NCI-H510A treated with DMSO at 0.1 percent for 48 hours (cell line): Measurements from ENCODE around the gene MYO5A.
"Not testable (repeated sequence)": the region's sequence is repeated elsewhere in the genome, so short reads cannot be mapped to it uniquely, and the experiment has no call there.

ENCODE experiments used
- DNase-seq: peaks from one replicate; lab custom pipeline; 2025; lab: John Stamatoyannopoulos, UW

MYO5A gene

DNA sequence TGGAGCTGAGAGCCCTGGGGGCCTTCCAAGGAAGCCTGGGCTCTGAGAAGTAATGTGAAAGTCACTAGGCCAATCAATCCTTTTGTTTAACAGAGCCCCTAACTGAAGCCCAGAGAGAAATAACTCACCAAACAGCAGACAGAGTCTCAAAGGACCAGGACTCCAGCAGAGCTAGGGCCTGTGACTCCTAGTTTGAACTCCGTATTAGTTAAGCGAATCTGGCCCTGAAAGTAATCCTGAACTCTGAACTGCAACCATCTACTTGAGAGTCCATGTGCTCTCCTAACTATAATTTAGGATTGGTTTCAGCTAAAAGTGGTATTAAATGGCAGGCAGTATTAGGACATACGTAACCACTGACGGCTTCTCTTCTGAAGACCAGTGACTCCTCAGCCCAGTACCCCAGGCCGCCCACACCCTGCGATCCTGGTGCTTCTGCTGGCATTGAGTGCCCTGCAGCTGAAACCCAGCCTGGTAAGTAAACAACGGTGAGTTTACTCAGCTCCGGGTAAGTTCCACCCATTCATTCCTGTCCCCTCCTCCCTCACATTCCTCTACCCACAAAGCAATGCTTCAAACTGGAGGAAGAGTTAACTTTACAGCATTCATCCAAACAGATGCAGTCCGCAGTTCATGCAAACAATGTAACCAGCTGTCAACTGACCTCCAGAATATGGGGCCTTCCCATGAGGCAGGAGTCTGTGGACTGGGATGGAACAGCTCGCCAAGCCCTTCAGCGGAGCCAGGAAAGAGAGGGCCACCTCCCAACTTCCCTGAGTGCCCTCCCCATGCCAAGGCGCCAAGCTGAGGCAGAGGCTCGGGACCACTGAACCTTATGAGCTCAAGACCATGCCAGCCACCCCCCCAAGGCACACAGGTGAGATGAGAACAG is 240.4 kb downstream of the MYO5A start:
- peak; percentile 83 for DNase-seq

DNA sequence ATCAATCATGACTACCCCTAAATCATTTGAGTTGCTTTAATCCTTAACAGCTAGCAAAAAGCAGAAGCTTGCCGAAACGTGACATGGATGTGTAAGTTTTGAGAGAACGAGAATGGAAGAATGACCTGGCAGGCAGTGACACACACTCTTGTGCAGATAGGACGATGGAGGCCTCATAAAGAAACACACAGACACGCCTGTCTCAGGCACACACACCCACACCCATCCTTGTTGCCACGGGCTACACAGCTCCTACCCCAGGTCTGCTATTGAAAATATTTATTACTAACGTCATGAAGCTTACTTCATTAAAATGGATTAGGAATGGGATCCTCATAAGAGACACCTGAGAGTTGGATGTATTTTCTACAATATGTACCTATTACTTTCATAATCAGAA is 241.6 kb downstream of the MYO5A start:
- no peak for DNase-seq

DNA sequence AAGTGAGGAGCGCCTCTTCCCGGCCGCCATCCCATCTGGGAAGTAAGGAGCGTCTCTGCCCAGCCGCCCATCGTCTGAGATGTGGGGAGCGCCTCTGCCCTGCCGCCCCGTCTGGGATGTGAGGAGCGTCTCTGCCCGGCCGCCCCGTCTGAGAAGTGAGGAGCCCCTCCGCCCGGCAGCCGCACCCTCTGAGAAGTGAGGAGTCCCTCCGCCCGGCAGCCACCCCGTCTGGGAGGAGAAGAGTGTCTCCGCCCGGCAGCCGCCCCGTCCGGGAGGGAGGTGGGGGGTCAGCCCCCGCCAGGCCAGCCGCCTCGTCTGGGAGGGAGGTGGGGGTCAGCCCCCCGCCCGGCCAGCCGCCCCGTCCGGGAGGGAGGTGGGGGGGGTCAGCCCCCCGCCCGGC is 242.7 kb downstream of the MYO5A start:
- DNase-seq, result not testable (repeated sequence)

DNA sequence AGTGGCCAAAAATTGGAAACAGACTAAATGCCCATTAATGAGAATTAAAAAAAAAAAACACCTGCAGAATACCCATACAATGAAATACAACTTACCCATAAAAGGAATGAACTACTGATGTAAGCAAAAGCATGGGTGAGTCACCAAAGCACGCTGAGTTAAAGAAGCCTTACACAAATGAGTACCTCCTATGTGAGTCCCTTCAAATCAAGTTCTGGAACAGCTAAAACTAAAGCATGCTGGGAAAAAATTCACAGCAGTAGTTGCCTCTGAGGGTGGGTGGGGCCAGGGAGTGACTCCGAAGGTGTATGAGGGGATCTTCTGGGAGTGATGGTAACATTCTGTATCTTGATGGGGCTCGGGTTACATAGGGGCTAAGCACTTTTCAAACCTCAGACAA is 244.5 kb downstream of the MYO5A start:
- DNase-seq, result no peak

DNA sequence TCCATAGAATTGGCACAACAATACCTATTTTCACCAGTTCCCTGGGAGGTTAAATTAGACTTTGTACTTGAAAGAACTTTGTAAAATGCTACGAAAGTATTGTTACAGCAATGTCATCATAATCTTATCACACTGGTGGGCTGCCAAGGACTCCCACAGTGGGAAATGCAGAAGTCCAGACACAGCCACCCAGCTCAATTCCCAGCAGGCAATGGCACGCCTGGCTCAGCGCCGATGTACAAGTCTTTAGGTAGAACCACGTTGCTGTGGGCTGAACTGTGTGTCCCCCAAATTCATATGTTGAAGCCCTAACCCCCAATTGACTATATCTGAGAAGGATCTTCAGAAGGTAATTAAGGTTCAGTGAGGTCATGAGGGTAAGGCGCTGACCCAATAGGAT is 245.4 kb downstream of the MYO5A start:
- DNase-seq, result no peak

DNA sequence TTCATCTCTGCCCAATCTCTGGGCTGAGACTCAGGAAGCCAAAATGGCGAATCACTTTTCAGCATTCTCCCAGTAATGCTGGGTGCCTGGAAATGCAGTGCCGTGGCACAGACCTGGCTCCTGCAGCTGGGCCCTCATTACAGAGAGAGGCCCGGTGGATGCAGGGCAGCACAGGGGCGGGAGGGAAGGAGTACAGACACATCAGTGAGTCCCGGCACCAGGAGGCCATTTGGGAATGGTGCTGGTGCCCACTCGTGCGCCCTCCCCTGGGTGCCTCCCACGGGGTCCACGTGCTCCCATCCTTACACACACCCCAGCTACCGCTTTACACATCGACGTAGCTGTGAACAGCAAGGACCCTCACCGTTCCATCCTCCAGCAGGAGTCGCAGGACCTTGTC is 246.3 kb downstream of the MYO5A start:
- no peak for DNase-seq

DNA sequence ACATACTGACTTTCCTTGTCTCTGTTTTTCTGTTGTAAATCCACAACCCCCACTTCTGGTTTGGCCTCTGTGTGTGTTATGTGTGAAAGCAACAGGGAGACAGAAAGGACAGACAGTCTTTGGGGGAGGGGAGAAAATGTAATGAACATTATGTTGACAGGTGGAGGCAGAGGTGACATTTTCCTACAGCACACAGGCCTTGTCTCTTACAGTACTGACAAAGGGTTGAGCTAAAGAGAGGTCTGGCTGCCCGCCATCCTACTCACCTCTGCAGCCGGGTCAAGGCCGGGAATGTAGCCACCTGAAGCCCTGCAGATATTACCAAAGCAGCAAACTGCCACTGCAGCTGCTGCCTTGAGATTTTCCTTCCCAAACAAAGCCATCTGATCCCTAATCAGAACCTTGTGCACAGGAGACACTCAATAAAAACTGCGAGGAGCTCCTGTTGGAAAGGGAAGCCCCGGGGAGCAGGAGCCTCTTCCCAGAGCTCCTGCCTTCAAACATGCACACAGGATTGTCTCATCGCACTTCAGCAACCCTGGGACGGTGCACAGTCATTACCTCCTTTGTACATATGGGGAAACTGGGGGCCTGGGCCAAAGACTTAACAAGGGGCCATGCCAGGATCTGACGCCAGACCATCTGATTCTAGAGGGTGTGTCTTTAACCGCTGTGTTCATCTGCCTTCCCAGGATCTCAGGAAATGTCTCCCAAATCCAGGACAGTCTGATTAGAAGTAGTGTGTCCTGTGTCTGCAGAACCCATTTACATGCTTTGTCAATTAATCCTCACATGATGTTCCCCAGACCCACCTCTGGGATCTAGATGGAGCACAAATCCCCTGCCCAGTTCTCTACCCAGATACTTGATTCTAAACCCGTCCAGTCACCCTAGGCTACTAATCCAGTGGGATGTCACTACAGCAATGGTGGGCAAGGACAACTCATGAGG is 247.3 kb downstream of the MYO5A start:
- DNase-seq, result no peak

DNA sequence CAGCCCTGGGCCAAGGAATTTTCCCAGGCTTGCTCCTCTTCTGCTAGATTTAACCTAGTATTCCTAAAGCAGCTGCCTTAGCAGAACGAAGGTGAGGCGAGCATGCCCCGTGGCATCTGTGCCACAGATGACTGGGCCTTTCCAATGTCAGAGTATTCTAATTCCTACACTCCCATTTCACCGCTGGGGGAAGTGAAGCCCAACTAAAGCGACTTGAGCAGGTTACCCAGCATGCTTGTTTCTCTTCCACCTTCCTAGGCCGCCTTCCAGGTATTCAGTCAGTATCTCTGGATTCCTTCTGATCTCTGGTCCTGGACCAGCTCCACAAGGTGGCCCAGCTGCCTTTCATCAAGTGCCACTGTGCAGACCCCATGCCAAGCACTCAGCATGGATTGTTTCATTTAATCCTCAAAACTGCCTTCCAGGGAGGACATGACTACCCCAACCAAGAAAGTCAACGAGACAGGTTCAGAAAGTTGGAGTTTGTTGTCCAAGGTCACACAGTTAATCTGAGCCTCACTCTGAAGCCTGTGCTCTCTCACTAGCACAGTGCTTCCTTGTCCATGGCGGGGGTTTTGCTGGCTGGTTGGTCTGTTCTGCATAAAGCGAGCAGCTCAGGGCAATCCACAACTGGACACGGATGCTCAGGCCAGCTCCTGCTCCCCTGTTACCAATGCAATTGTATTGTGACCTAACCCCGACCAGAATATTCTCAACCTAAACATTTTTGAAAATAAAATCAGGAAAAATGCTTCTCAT is 248.2 kb downstream of the MYO5A start:
- DNase-seq, result no peak

DNA sequence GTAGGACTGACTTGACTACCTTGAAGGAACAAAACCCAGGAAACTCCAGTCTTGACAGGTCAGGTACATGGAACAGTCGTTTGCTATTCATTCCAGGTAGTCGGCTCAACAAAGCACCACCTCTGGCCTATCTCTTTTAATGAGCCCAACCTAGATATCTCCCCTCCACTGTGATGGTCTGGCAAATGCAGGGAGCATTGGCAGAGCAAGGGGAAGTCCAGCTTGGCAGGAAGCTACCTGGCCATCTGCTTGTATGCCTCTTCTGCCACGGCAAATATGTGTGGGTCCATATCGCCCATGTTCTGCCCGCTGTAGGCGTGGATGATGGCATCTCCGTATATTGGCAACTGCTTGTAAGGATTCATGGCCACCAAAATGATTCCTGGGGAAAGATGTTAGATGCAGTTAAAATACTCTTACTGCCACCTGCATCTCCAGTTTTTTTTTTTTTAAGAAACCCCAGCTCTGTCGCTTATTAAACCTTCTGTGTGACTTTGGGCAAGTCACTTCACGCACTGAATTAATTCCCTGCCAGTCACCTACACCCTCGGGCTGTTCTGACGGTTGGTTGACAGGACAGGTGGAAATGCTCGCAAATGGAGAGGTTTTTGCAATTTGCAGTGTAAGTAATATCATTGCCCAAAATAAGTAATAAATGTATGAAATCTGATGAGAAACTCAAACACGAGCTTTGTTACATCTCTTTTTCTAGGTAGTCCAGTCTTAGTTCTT is 249.9 kb downstream of the MYO5A start:
- DNase-seq, result no peak

DNA sequence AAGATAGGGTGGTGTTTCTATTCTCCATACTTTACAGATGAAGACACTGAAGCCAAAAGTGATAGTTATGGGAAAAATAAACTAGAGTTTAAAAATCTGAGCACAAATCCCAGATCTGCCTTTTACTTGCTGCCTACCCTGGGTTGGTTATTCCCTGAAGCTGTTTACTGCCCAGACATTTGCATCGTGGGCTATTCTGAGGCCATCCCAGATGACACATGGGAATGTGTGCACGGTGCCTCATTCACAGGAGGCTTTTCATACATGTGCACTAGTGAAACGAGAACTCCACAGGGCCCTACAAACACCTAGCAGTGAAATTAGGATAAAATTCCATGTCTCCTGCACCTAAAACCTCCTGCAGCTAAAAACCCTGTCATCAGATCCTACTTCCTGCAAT is 250.5 kb downstream of the MYO5A start:
- no peak for DNase-seq

DNA sequence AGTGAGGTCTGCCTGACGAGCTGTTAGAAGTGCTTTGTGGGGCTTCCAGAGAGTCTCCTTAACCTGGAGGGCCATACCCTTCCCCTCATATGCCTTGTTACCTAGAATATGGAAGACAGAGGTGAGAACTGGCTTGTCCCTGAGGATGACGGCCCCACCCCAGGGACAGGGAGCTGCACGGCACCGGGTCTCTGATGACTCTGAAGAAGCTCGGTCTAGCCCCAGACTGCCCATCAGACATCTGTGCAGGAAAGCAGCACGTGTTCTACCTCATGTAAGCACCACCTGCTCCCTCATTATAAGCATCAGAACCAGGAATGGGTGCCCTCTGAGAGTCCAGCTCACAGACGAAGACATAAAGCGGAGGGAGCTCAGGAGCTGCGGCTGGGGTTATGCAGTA is 251.1 kb downstream of the MYO5A start:
- no peak for DNase-seq

DNA sequence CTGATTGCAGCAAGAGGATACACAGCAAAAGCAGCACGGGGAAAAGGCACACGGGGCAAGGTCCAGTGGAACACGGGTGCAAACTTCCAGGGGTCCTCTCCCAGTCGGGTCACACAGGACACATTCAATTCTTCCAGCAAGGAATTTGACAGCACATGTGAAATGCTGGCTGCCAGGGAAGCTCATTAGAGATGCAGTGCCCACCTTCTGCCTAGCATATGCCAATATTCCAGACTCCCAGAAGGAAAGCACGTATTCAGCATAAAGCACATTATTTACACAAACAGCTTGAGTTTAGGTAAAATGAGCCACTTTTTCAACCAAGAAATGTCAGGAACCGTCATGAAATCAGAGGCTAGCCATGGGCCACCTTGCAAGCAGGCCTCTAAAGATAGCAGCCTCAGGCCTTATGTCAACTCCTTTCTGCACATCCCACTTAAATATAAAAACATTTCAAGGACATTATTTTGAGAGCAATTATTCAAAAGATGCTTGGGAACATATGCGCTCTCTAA is 252.4 kb downstream of the MYO5A start:
- DNase-seq, result no peak

DNA sequence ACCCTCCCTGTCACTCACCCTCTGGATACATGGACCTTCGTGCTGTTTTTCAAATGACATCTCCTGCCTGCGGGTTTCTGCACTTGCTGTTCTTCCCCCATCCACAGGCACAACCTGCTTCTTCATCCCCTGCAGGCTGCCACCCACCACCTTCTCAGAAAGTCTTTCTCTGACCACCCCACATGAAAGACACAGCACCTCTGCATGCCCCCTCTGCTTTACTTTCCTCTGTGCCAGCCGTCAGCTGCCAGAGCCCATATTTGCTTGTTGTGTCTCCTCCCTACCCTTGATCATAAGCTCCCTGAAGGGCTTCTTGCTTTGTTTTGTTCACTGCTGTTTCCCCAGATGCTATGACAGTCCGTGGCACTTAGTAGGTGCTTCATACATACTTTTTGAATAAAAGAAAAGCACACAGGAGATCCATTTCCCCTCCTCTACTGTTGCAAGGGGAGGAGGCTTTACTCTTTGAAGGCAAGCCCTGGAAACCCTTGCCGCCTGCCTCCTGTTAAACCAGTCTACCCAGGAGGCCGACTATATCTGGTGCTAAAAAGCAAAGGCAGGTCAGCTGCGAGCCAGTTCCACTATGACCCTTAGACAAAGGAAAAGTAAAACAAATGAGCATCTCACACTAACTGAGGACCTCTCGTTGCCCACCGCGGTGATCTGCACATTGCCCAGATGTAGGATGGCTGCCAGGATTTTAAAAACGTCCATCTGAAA is 265.0 kb downstream of the MYO5A start:
- DNase-seq, result no peak

DNA sequence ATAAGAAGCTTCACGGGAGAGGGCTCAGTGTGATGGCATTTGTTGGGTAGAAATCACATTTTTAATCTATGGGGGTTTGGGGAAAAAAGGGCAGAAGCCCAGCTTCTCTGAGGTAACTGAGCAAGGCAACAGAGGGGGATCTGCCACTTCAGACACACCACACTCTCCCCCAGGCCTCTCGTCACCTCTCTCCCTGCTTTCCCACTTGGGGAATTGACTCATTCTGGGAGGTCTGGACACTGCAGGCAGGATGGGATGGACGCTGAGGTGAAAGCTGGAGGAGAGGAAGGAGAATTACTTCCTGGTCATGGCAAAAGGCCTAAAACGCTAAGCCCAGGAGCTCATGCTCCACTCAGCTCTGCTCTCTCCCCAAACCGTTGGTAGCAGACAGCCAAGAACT is 266.3 kb downstream of the MYO5A start:
- DNase-seq, result no peak

DNA sequence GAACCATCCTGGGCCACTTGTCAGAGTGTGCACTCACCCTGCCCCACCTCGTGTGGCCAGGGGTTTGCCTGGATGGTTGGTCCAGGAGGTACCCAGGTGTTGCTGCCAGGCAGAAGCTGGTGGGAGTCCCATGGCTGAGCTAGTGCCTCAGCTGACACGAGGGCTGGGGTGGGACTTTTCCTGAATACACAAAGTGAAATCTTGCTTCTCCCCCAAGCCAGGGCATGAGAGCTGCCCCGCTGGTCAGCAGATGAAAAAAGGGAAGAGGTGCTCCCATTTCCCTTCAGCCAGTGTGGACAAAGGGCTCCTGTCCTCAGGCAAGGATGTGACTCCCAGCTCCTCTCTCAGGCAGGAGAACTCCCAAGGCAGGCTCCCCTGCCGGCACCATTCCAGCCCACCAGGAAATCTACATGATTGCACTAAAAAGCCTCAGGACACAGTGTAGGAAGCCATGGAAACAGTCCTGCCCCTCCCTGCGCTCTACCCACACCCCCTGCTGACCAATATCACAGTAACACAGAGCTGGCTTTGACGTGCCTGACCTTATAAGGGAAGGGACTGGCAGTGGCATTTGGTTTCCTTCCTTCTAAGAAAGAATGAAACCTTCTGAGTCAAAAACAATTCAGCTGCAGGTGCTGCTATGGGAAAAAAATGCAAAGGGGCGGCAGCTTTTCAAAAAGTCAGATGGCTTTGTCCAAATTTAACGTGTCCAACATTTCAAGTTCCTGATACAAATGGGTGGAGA is 267.0 kb downstream of the MYO5A start:
- DNase-seq, result no peak

DNA sequence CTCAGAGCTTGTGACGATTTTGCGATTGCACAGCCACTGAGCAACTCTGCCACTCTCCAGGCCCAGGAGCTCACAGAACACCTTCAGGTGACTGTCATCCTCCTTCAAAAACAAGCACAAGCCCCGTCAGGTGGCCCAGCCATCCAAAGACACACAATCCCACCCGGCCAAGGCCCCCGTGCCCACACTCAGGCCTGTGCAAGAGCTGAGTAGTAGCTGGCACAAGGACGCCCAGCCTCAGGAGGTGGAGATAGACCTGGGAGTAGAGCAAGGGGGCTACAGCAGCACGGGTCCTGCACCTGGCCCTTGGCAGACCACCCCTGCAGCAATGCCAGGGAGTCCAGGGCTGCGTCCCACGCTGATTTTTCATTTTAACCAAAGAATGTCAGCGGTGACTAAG is 267.7 kb downstream of the MYO5A start:
- DNase-seq, result no peak

DNA sequence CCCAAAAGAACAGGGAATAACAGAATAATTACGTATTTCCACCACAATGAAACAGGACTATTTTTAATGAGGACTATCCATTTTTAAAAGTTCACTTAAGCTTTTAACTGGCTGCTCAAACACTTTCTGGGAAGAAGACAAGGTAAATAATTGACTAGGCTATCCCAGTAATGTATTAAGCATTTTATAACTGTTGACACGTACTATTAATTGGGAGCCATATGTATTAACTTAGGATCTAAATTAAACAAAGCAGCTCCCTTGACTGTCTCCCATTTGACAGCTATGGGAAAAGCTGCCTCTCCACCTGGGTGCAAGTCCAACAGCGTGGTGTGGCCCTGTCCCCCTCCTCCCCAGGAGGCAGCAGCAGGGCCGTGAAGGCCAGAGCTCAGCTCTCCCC is 269.2 kb downstream of the MYO5A start:
- DNase-seq, result no peak

DNA sequence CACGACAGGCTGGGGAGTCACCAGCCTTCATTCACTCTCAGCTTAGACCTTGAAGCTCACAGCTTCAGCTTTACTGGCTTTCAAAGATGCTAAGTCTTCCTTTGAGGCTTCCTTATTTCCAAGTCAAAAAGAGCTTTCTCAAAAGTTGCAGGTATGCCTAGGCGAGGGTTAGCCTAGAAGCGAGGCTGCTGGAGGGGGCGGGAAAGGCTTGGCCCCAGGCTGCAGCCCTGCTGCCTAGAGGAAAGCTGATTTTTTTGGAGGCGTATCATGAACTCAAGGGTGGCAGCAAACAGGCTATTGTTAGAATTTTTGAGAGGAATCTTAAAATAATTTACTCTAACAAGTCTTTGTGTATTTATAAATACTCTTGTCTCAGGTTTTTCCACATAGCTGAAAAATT is 270.2 kb downstream of the MYO5A start:
- no peak for DNase-seq

DNA sequence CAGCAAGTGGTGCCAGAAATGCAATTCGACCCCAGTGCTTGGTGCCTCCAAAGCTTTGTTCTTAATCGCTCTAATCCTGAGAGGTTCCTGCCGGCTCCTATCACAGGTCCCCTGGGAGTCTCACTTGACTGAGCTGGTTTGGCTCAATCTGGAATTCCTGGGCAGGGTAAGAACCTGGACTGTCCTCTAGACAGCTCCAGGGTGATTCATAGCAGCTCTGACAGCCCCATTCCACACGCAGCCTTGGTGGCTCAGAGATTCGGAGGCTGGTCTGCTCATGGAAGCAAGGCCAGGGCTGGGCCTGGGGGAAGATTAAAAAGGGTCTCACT is 271.0 kb downstream of the MYO5A start:
- DNase-seq, result no peak
